Upper lobe of left lung (tissue), 6 donors: ENCODE results near the gene AAMP. TPM values are rescaled to one million over a fixed set of nuclear protein-coding genes. Genes with fewer than 3 reads are reported as not detected.
A peak's percentile ranks its signal among the peaks of the same experiment; 100 is the strongest.

Experiments used
- ATAC-seq, 2 donors: fragments of 200-7000 bp; cut with Tn5 transposase; one replicate each; pipeline ENCODE4 v1.9.1; 2022; ENCODE audit warnings: mild to moderate bottlenecking in 2 of 2, moderate library complexity in 2 of 2; ENCODE audit not compliant: low FRiP score in 2 of 2
- DNase-seq, 2 donors: peaks; one replicate each; pipeline ENCODE4 v3.0.0-alpha.2; 2019 to 2020
- H3K27ac ChIP-seq, 4 donors: fragments of 200-600 bp; sonication (generic); one replicate each; pipeline ENCODE4 v1.5.1; 2016 to 2019
- H3K27me3 ChIP-seq, 4 donors: fragments of 200-600 bp; sonication (generic); one replicate each; pipeline ENCODE4 v1.5.1; 2017 to 2019
- H3K36me3 ChIP-seq, 4 donors: fragments of 200-600 bp; sonication (generic); one replicate each; pipeline ENCODE4 v1.5.1; 2016 to 2019
- H3K4me1 ChIP-seq, 4 donors: fragments of 200-600 bp; sonication (generic); one replicate each; pipeline ENCODE4 v1.5.1; 2018 to 2019
- H3K4me3 ChIP-seq, 4 donors: fragments of 200-600 bp; sonication (generic); one replicate each; pipeline ENCODE4 v1.5.1; 2017 to 2019; ENCODE audit warnings: mild to moderate bottlenecking in 2 of 4, moderate library complexity in 1 of 4
- H3K9me3 ChIP-seq, 4 donors: fragments of 200-600 bp; sonication (generic); one replicate each; pipeline ENCODE4 v1.5.1; 2018 to 2019
- EP300 ChIP-seq, 4 donors: sonication (generic); formaldehyde crosslinking; IDR thresholded peaks; one replicate each; pipeline ENCODE4 v1.5.1; 2017; ENCODE audit warnings: antibody characterized with exemption in 4 of 4, control low read depth in 2 of 4
- POLR2A ChIP-seq, 4 donors: fragments of 450-650 bp; IDR thresholded peaks; one replicate each; pipeline ENCODE4 v1.5.1; 2016 to 2017; ENCODE audit warnings: antibody characterized with exemption in 4 of 4, mild to moderate bottlenecking in 2 of 4
- POLR2AphosphoS5 ChIP-seq, 2 donors: sonication (generic); formaldehyde crosslinking; IDR thresholded peaks; one replicate each; pipeline ENCODE4 v1.5.1; 2017; ENCODE audit warnings: antibody characterized with exemption in 2 of 2
- WGBS, 2 donors: methylation state at CpG; one replicate each; pipeline ENCODE4 v1.1.5; 2017 to 2018; 5-methylcytosine and 5-hydroxymethylcytosine counted together
- total RNA-seq, 6 donors: library from RNA; depleted of rRNA in 4 of 6; stranded (reverse); fragments of >200 nt in 4 of 6; gene quantifications; one replicate each; pipeline versions ENCODE4 v1.1.0 to v1.2.1, GENCODE V29; 2016 to 2021
- TF ChIP-seq, protein P1 (sequence below), 6 experiments: fragments of 450-650 bp in 4 of 6; fragments of 200-600 bp in 2 of 6; sonication (generic) in 2 of 6; IDR thresholded peaks; one replicate each; pipeline ENCODE4 v1.5.1; 2016 to 2019; ENCODE audit warnings: antibody characterized with exemption in 6 of 6
- donor health status: DM: no; HTN: no; CAD: no; lungs with moderate emphysema.
- donor health status: DM: no; HTN: yes; CAD: no; lungs with severe emphysema.

Gene AAMP
- total RNA-seq, 6 donors from 2014 or later, result 67.1 to 168 (median 118) TPM

DNA sequence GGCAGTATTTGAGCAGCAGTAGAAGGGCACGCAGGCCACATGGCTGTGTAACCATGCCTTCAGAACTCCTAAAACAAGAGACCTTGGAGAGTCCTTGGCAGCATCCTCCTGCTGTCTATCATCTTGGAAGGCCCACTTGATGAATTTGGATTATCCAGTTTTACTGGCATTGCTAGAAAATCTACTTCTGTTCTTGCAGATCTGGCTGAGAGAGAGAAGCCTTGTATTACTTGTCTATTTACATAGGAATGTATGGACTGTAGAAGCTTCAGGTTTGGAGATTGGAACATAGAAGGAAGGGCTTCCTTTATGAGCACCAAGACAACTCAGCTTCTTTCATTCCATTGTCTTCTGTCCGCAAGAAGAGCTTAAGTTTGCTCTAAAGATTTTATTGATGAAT lies 25.3 kb downstream of the AAMP start:
- H3K4me3 ChIP-seq, result no peak overlapping the region
- DNase-seq (no peak), ATAC-seq (peak in 1 of 2 donors; percentile 50)
- H3K27ac ChIP-seq, result no peak overlapping the region
- H3K4me1 ChIP-seq, result peaks cover 0 to 14% (median 6%) of the 10 kb centered on the region in 4 donors
- H3K27me3 ChIP-seq, result no peaks in the 10 kb centered on the region
- H3K9me3 ChIP-seq, result no peaks in the 10 kb centered on the region
- 91 to 100% methylated on average over 2 of the region's 2 CpGs for WGBS, 2 donors
- peaks cover 44 to 100% (median 84%) of the 10 kb centered on the region in 4 donors for H3K36me3 ChIP-seq
- TF ChIP-seq POLR2A (IDR thresholded peaks at IDR 0.05), result no peak

DNA sequence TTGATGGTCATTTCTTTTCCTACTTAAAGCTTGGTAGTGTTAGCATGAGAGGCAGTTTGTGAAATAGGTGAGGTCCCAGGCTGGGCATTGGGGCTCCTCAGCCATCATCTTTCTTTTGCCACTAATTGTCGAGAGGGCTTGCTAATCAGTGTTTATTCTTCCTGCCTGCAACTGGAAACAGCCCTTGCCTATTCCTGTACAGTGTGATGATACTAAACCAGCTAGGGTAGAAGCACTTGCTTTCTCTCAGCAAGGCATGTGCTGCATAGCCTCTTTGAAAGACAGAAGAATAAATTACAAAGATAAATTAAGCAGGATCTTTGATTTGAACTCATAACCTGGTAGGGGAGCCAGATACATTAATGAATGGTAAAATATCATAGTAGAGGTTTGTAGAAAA lies 25.7 kb downstream of the AAMP start:
- Histone ChIP-seq H3K4me1 (peaks cover 0 to 14% (median 6%) of the 10 kb centered on the region in 4 donors), H3K9me3 (no peaks in the 10 kb centered on the region), H3K36me3 (peaks cover 44 to 100% (median 84%) of the 10 kb centered on the region in 4 donors), H3K27me3 (no peaks in the 10 kb centered on the region), H3K27ac (no peak overlapping the region), H3K4me3 (no peak overlapping the region)
- WGBS, 2 donors, result 73% methylated on average over 1 of the region's 1 CpG
- ATAC-seq (no peak), DNase-seq (no peak)
- TF ChIP-seq POLR2AphosphoS5 (IDR thresholded peaks at IDR 0.05) (no peak), POLR2A (IDR thresholded peaks at IDR 0.05) (no peak), EP300 (IDR thresholded peaks at IDR 0.05) (no peak)
- TF ChIP-seq, protein P1, sequence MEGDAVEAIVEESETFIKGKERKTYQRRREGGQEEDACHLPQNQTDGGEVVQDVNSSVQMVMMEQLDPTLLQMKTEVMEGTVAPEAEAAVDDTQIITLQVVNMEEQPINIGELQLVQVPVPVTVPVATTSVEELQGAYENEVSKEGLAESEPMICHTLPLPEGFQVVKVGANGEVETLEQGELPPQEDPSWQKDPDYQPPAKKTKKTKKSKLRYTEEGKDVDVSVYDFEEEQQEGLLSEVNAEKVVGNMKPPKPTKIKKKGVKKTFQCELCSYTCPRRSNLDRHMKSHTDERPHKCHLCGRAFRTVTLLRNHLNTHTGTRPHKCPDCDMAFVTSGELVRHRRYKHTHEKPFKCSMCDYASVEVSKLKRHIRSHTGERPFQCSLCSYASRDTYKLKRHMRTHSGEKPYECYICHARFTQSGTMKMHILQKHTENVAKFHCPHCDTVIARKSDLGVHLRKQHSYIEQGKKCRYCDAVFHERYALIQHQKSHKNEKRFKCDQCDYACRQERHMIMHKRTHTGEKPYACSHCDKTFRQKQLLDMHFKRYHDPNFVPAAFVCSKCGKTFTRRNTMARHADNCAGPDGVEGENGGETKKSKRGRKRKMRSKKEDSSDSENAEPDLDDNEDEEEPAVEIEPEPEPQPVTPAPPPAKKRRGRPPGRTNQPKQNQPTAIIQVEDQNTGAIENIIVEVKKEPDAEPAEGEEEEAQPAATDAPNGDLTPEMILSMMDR (IDR thresholded peaks at IDR 0.05), result no peak

GRCh38 chr2:218238887-218239286 lies 31.1 kb downstream of the AAMP start:
- peaks cover 0 to 4% (median 0%) of the 10 kb centered on the region in 4 donors for H3K4me1 ChIP-seq
- H3K4me3 ChIP-seq, result no peak overlapping the region
- TF ChIP-seq POLR2A (IDR thresholded peaks at IDR 0.05), result no peak
- no peak for TF ChIP-seq POLR2AphosphoS5 (IDR thresholded peaks at IDR 0.05)
- TF ChIP-seq, protein P1 (IDR thresholded peaks at IDR 0.05), result no peak
- TF ChIP-seq EP300 (IDR thresholded peaks at IDR 0.05), result no peak
- WGBS, 2 donors, result 100% methylated on average over 1 of the region's 1 CpG
- no peaks in the 10 kb centered on the region for H3K27me3 ChIP-seq
- ATAC-seq (no peak), DNase-seq (no peak)
- H3K27ac ChIP-seq, result no peak overlapping the region
- peaks cover 38 to 100% (median 82%) of the 10 kb centered on the region in 4 donors for H3K36me3 ChIP-seq
- no peaks in the 10 kb centered on the region for H3K9me3 ChIP-seq

- Histone ChIP-seq H3K27me3 (no peaks in the 10 kb centered on the region), H3K36me3 (peaks cover 39 to 98% (median 86%) of the 10 kb centered on the region in 4 donors), H3K4me3 (no peak overlapping the region), H3K27ac (no peak overlapping the region), H3K9me3 (no peaks in the 10 kb centered on the region), H3K4me1 (peaks cover 0 to 11% (median 0%) of the 10 kb centered on the region in 4 donors)
- no peak for DNase-seq
- TF ChIP-seq EP300 (IDR thresholded peaks at IDR 0.05) (no peak), POLR2A (IDR thresholded peaks at IDR 0.05) (no peak), POLR2AphosphoS5 (IDR thresholded peaks at IDR 0.05) (no peak)
- TF ChIP-seq, protein P1 (IDR thresholded peaks at IDR 0.05), result no peak
- 90 to 92% methylated on average over 4 of the region's 4 CpGs for WGBS, 2 donors
- ATAC-seq, result no peak
Observed at GRCh38 chr2:218236829-218237228, 33.1 kb downstream of the AAMP start.

DNA sequence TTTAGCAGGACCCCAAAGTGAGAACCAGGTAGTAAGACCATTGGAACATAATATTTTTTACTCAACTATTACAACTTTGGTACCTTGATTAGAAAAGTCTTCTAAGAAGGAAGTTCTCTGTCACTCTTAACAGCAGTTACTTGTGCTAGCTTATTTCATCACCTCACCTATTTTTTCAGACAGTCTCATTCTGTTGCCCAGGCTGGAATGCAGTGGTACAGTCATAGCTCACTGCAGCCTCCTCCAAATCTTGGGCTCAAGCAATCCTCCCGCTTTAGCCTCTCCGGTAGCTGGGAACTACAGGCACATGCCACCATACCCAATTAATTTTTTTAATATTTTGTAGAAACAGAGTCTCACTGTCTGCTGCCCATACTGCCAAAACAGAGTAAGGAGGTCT lies 34.9 kb downstream of the AAMP start:
- Histone ChIP-seq H3K4me3 (no peak overlapping the region), H3K36me3 (peaks cover 40 to 98% (median 86%) of the 10 kb centered on the region in 4 donors), H3K27ac (no peak overlapping the region), H3K4me1 (peaks cover 8 to 24% (median 10%) of the 10 kb centered on the region in 4 donors), H3K27me3 (no peaks in the 10 kb centered on the region), H3K9me3 (no peaks in the 10 kb centered on the region)
- ATAC-seq (no peak), DNase-seq (no peak)
- TF ChIP-seq POLR2A (IDR thresholded peaks at IDR 0.05), result no peak
- TF ChIP-seq, protein P1 (IDR thresholded peaks at IDR 0.05), result no peak
- no peak for TF ChIP-seq POLR2AphosphoS5 (IDR thresholded peaks at IDR 0.05)
- TF ChIP-seq EP300 (IDR thresholded peaks at IDR 0.05), result no peak
- WGBS, 2 donors, result 98 to 100% methylated on average over 2 of the region's 2 CpGs
